GM21447 (cell line): ENCODE results near the gene TCEA3.
A peak's percentile ranks its signal among the peaks of the same experiment; 100 is the strongest.

ENCODE experiments used
- ATAC-seq: cut with Tn5 transposase; IDR thresholded peaks from one replicate; pipeline ENCODE4 v1.9.1; 2021; ENCODE audit not compliant: unreplicated experiment

The TCEA3 gene

GRCh38 chr1:23369335-23370013 lies 55.1 kb downstream of the TCEA3 start, which contains the start of gene ZNF436:
Gene ZNF436 (minus strand): TSS chr1:23369836. CDS start chr1:23368005, 1,831 bp downstream.
- ATAC-seq = no peak

GRCh38 chr1:23368562-23369334 lies 55.8 kb downstream of the TCEA3 start:
- ATAC-seq = peak; percentile 69

DNA sequence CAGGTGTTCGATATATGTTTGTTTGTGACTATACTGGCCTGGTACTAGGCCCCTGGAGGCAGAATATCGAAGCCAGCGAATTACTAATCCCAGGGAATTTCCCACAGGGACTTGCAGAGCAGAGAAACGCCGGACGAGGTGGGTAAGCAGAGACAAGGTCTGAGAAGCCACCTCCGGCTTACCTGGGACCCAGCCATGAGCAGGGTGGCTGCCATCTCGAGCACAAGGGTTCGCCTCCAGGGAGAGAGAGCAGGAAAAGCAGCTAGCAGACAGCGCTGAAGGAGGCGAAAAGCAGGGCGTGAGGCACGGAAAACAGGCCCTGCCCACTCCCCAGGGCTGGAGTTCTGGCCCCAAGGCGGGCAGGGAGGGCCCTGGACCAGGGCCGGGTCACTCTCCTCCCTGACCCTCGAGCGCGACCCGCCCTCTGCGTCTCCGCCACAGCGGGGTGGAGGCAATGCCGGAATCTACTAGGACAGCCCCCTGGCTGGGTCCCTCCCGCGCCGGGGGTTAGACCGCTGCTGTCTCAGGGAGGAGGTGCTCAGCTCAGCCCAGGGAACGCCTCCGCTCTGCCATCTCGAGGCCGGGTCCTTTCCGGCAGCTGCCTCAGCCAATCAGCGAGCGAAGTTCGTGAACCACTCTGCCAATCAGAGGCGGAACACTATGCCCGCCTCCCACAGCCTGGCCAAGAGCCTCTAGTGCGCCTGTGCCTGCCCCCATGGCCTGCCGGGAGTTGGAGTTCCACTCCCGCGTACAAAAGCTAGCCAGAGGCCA lies 56.6 kb downstream of the TCEA3 start:
- peak; percentile 87 for ATAC-seq

GRCh38 chr1:23367451-23367790 lies 57.1 kb downstream of the TCEA3 start:
- no peak for ATAC-seq

- ATAC-seq = no peak
Measured at GRCh38 chr1:23366598-23366997, 58.0 kb downstream of the TCEA3 start.

- ATAC-seq = no peak
Measured at GRCh38 chr1:23366146-23366545, 58.4 kb downstream of the TCEA3 start.

DNA sequence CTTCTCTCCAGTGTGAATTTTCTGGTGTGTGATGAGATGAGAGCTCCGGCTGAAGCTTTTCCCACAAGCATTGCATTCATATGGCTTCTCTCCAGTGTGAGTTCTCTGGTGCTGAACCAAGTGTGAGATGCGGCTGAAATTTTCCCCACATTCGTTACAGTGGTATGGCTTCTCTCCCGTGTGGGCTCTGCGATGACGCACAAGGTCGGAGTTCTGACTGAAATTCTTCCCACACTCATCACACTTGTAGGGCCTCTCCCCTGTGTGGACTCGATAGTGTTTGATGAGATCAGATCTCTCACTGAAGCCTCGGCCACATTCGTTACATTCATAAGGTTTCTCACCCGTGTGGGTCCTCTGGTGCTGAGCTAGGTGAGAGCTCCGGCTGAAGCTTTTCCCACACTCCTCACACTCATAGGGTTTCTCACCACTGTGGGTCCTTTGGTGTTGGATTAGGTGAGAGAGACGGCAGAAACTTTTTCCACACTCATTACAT lies 62.3 kb downstream of the TCEA3 start:
- ATAC-seq = no peak

DNA sequence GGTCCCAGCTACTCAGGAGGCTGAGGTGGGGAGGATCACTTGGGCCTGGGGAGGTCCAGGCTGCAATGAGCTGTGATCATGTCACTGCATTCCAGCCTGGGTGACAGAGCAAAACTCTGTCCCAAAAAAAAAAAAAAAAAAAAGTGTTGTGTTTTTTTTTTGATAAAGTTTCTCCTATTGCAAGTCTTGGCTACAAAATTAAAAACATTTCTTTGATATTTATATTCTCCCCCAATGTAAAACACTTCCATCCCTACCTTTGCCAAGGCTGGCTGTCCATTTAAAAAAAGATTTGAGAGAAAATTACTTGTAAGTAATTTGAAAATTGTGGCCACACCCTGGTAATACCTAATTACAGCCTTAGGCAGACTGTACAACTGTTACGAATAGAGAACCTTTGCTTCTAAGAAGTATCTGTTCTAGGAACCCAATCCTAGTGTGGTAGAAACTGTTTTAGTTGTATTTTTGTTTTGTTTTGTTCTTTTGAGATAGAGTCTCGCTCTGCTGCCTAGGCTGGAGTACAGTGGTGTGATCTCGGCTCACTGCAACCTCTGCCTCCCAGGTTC lies 66.2 kb downstream of the TCEA3 start:
- no peak for ATAC-seq

GRCh38 chr1:23357138-23357908 lies 67.2 kb downstream of the TCEA3 start:
- ATAC-seq = no peak

GRCh38 chr1:23356471-23357137 lies 67.9 kb downstream of the TCEA3 start:
- no peak for ATAC-seq

- no peak for ATAC-seq
Measured at GRCh38 chr1:23354245-23354644, 70.3 kb downstream of the TCEA3 start.

- no peak for ATAC-seq
Measured at GRCh38 chr1:23352096-23352695, 72.4 kb downstream of the TCEA3 start.

DNA sequence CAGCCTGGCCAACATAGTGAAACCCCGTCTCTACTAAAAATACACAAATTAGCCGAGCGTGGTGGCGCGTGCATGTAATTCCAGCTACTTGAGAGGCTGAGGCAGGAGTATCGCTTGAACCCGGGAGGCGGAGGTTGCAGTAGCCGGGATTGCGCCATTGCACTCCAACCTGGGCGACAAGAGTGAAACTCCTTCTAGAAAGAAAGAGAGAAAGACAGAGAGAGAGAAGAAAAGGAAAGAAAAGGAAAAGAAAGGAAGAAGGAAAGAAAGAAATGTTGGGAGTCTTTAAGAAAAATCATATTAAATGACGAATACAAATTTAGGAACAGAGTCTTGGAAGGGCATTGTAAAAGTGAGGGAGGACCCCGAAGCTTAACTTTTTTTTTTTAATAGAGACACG lies 78.6 kb downstream of the TCEA3 start:
- no peak for ATAC-seq

DNA sequence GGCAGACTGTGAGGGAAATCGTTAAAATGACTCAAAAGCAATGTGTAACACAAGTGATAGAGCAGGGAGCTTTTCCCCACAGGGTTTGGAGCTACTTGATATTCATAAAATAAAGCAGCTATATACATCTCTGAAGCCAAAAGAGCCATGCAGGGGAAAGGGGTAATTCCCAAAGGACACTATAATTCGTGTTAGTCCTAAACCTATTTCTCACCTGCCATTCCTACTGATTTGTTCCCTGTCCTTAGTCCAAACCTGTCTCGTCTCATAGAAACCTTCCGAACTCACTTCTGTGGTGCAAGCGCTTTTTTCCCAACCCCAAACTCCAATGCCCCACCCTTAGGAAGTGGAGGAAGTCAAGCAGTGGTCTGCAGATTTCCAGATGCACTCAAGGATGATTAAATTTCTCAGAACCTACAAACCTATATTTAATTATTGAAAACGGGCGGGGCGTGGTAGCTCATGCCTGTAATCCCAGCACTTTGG lies 79.5 kb downstream of the TCEA3 start:
- no peak for ATAC-seq

GRCh38 chr1:23344111-23344986 lies 80.2 kb downstream of the TCEA3 start, which contains the start of gene HNRNPR:
Gene HNRNPR (minus strand): TSS chr1:23344284. CDS start chr1:23341008, 3,276 bp downstream.
- ATAC-seq = peak; percentile 91

DNA sequence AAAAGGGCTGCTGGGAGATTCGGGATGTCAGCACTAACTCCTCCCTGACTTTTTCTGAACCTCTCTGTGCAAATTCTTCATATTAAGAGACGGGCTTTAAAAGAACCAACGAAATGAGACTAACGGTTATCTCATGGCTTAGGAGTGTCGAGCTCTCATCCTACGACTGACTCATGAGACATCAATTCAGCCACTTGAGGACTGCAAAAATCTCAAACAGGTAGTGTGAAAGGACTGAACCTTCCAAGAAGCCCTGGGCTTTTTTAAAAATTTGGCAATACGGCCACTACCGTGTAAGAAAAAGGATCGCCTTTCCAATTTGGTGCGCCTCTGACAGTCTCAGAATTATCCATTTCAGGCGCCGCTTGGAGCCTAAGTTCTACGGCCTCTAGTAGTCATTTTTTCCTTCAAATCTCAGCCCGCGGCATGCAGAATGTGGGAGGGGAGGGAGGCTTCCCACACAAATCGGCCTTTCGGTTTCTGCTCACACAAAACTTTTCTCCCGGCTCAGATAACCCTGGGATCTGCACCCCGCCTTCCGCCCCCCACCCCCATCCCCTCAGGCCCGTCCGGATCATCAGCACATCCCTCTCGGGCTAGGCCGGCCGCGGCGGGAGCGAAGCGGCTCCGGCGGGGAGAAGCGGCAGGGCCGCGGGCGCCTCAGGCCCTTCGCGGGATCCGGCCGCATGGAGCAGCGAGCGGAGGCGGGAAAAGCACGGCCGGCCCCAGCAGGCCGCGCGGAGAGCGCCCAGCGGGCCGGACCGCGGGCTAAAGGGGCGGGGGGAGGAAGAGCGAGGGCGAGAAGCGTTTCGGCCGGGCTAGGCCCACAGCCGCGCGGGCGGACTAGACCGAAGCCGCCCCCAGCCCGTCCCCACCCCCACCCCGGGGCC lies 81.1 kb downstream of the TCEA3 start:
- ATAC-seq = peak; percentile 15

DNA sequence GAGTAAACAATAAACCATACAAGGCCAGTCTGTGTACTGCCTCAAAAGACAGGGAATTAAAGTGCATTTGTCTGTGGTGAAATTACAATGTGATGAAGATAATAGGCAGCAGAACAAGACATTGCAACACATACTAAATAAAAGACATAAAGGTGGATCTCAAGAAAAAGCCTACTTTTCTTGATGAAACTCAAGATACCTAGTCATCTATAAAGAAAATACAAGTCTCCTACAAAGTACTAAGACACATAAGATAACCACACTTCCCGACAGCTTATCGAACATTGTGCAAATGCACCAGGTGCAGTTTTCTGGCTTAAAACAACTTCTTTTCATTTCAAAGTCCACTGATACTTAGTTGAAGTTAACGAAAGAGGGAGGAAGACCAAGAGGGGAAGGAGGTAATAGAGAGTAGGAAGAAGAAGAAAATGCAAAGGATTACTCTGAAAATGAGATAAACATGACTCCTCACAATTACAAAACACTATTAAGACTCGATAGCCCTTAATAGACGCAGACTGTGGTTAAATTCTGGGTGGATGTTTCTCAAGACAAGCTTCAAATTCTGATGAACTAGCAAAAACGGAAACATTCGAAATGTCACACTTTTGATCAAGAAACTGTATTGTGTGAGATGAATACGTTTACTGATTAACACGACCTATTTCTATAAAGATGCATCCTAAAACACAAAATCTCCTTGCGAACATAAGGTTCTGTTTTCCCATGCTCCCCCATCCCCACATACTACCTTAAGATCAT lies 82.4 kb downstream of the TCEA3 start:
- no peak for ATAC-seq
